Esophagus squamous epithelium (tissue), 4 donors: Measurements from ENCODE around the gene STMN3.

Source experiments
- CTCF ChIP-seq, 6 experiments: fragments of 450-650 bp in 4 of 6; fragments of 200-600 bp in 2 of 6; sonication (generic) in 2 of 6; IDR thresholded peaks; one replicate each; pipeline ENCODE4 v1.5.1; 2016 to 2019; ENCODE audit warnings: antibody characterized with exemption in 6 of 6, mild to moderate bottlenecking in 4 of 6, moderate library complexity in 4 of 6
- POLR2A ChIP-seq, 4 donors: fragments of 450-650 bp; IDR thresholded peaks; one replicate each; pipeline ENCODE4 v1.6.1; 2017; ENCODE audit warnings: antibody characterized with exemption in 4 of 4, mild to moderate bottlenecking in 4 of 4, moderate library complexity in 3 of 4

GRCh38 chr20:63594043-63594561 lies 59.1 kb downstream of the STMN3 start:
- TF ChIP-seq CTCF (IDR thresholded peaks at IDR 0.05) (no peak), POLR2A (IDR thresholded peaks at IDR 0.05) (no peak)
